Breast epithelium (tissue), 3 donors: Measurements from ENCODE around the gene UBTD1.

Experiments
- CTCF ChIP-seq, 3 donors: fragments of 450-650 bp; IDR thresholded peaks; one replicate each; pipeline ENCODE4 v1.5.1; 2016 to 2017; ENCODE audit warnings: antibody characterized with exemption in 3 of 3, mild to moderate bottlenecking in 3 of 3, moderate library complexity in 3 of 3
- POLR2A ChIP-seq: fragments of 450-650 bp; IDR thresholded peaks from one replicate; pipeline ENCODE4 v1.6.1; 2016; ENCODE audit warnings: antibody characterized with exemption, mild to moderate bottlenecking, moderate library complexity

GRCh38 chr10:97607095-97607636 is 108.4 kb downstream of the UBTD1 start:
- TF ChIP-seq CTCF (IDR thresholded peaks at IDR 0.05) (no peak), POLR2A (no peak)
